Small intestine (tissue), 7 donors: ENCODE data around the gene TOPAZ1. TPM values are rescaled to one million over a fixed set of nuclear protein-coding genes. Genes with fewer than 3 reads are reported as not detected.

ENCODE experiments used
- DNase-seq, 2 donors: peaks; one replicate each; pipeline versions ENCODE4 v3.0.0 to v3.0.0-alpha.2; 2013
- FAIRE-seq: peaks from 2 replicates; lab custom pipeline; 2012; peaks lifted over from hg19 to GRCh38; lab: Jason Lieb, UNC
- H3K27ac ChIP-seq, 3 donors: one replicate each; pipeline ENCODE4 v1.5.1; 2013; ENCODE audit warnings: low read length in 2 of 3, mild to moderate bottlenecking in 2 of 3, control low read depth in 1 of 3, inconsistent platforms in 1 of 3, low read depth in 1 of 3, moderate library complexity in 1 of 3
- H3K27me3 ChIP-seq, 3 donors: one replicate each; pipeline ENCODE4 v1.6.1; 2013; ENCODE audit warnings: low read length in 3 of 3, inconsistent platforms in 1 of 3; ENCODE audit not compliant: control insufficient read depth in 3 of 3, insufficient read depth in 3 of 3
- H3K36me3 ChIP-seq, 3 donors: one replicate each; pipeline ENCODE4 v1.6.1; 2013; ENCODE audit warnings: low read length in 3 of 3, inconsistent platforms in 1 of 3, low read depth in 1 of 3, mild to moderate bottlenecking in 1 of 3, moderate library complexity in 1 of 3; ENCODE audit not compliant: control insufficient read depth in 3 of 3, insufficient read depth in 2 of 3
- H3K4me1 ChIP-seq, 3 donors: one replicate each; pipeline ENCODE4 v1.6.1; 2013; ENCODE audit warnings: low read length in 2 of 3, inconsistent platforms in 1 of 3, low read depth in 1 of 3, mild to moderate bottlenecking in 1 of 3, moderate library complexity in 1 of 3; ENCODE audit not compliant: control insufficient read depth in 3 of 3, insufficient read depth in 2 of 3
- H3K4me3 ChIP-seq, 3 donors: one replicate each; pipeline ENCODE4 v1.5.1; 2013; ENCODE audit warnings: low read length in 3 of 3, control low read depth in 1 of 3, inconsistent platforms in 1 of 3, low read depth in 1 of 3, mild to moderate bottlenecking in 1 of 3, moderate library complexity in 1 of 3
- H3K9me3 ChIP-seq, 2 donors: one replicate each; pipeline ENCODE4 v1.6.1; 2013; ENCODE audit warnings: low read depth in 1 of 2, low read length in 1 of 2; ENCODE audit not compliant: control insufficient read depth in 2 of 2, insufficient read depth in 1 of 2
- WGBS, 3 donors: extraction: QIAGEN DNeasy Blood & Tissue Kit; methylation state at CpG; one replicate each; pipeline ENCODE4 v1.1.7; 2013; 5-methylcytosine and 5-hydroxymethylcytosine counted together
- polyA plus RNA-seq, 4 donors: library from polyadenylated mRNA; stranded (reverse) in 3 of 4; unstranded in 1 of 4; fragments of 200-250 nt in 3 of 4; fragments of 120-200 nt in 1 of 4; gene quantifications; one replicate each; pipeline versions ENCODE4 v1.2.1 to v1.2.3, GENCODE V29; 2013
- donor health status: healthy with polysubstance abuse.
- donor health status: control.
- donor health status: control.
- donor health status: Bipolar disorder and iron deficiency.
- donor health status: healthy.

Gene TOPAZ1
- polyA plus RNA-seq, 4 donors: not detected

DNA sequence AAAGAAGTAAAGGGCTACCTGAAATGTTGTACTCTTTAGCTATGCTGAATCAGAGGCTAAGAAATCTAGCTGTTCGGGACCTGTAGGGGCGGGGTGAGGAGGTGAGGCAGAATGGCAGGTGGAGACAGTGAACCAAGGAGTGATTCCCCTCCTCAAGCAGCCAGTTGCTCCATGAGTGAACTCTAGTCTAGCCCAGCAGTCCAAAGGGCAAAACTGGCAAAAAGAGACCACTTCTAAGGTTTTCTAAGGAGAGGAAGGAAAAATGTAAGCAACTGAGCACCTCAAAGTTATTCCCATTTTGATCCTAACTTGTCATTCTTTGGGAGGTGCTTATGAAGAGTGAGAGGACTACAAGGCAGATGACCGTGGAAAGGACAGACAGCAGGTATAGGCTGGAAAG, 19.3 kb upstream of the TOPAZ1 start:
- H3K9me3 ChIP-seq: no peaks in the 10 kb centered on the region
- no peak overlapping the region for H3K4me3 ChIP-seq
- DNase-seq (peak; percentile 29 to 55), FAIRE-seq (no peak)
- peaks cover 0 to 24% (median 9%) of the 10 kb centered on the region in 3 donors for H3K4me1 ChIP-seq
- H3K27me3 ChIP-seq: peaks cover 0 to 8% (median 0%) of the 10 kb centered on the region in 3 donors
- H3K27ac ChIP-seq: peak overlapping the region in 1 of 3 donors; percentile 45
- H3K36me3 ChIP-seq: no peaks in the 10 kb centered on the region
- 24 to 72% (median 40%) methylated on average over 3 of the region's 3 CpGs for WGBS, 3 donors

DNA sequence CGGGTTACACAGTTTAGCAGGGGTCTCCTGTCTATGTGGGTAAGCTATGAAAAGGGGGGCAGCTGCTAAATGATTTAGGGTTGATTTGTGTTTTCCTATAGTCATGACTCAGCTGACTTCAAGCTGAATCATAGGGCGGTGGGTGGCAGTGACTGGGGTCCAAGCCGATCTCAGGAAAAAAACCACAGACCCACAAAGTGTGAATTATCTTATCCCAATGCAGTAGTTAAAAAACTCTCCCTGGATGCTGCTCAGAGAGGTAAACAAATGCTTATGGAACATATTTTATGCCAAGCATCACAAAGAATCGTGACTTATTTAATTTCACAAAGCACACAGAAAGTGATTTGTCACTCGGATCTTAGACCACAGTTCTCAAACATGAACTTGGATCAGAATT, 18.4 kb upstream of the TOPAZ1 start:
- H3K9me3 ChIP-seq: no peaks in the 10 kb centered on the region
- peaks cover 0 to 8% (median 0%) of the 10 kb centered on the region in 3 donors for H3K27me3 ChIP-seq
- DNase-seq (no peak), FAIRE-seq (no peak)
- H3K27ac ChIP-seq: peak overlapping the region in 1 of 3 donors; percentile 45
- H3K36me3 ChIP-seq: no peaks in the 10 kb centered on the region
- H3K4me3 ChIP-seq: no peak overlapping the region
- H3K4me1 ChIP-seq: peaks cover 0 to 29% (median 9%) of the 10 kb centered on the region in 3 donors
- WGBS, 3 donors: 65 to 79% (median 66%) methylated on average over 5 of the region's 5 CpGs

DNA sequence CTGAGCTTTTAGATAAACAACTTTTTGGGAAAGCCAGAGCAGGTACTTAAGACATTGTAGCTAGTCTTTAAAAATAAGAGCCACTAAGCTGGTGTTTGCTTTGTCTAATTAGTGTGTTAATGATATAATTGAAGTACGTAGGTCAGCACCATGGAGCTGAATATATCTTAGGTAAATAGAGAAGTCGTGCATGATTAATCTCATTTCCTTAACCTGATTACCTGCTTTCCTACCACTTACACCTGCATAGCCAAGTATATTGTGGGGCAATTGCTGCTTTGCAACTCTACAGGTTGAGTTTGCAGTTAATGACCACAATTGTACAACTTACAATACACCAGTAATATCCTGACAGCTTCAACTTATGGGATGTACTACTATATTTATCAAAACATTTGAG, 17.6 kb upstream of the TOPAZ1 start:
- H3K27ac ChIP-seq: peak overlapping the region in 2 of 3 donors; percentile 20 to 45
- no peaks in the 10 kb centered on the region for H3K36me3 ChIP-seq
- DNase-seq: peak; percentile 43 to 81

DNA sequence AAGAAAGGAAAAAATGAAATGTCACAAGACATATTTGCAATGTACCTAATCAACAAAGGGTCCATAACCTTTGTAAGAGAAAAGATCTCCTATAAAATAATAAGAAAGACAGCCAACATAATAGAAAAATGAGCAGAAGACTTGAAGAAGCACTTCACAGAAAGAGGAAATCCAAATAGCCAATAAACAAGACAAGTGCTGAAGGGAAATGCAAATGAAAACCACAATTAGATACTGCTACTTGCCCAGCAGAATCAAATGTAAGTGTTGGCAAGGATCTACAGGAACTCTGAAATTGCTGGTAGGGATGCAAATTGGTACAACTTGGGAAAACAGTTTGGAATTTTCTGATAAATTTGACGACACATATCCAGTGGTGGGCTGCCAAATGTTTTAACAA, 15.1 kb upstream of the TOPAZ1 start:
- Histone ChIP-seq H3K4me3 (no peak overlapping the region), H3K27me3 (peaks cover 0 to 7% (median 0%) of the 10 kb centered on the region in 3 donors), H3K4me1 (peaks cover 0 to 29% (median 9%) of the 10 kb centered on the region in 3 donors), H3K36me3 (no peaks in the 10 kb centered on the region), H3K9me3 (no peaks in the 10 kb centered on the region), H3K27ac (no peak overlapping the region)
- DNase-seq (no peak), FAIRE-seq (no peak)
- 80 to 88% (median 84%) methylated on average over 1 of the region's 1 CpG for WGBS, 3 donors

More for the DNA sequence above, 17.6 kb upstream of the TOPAZ1 start:
- no peak overlapping the region for H3K4me3 ChIP-seq
- H3K27me3 ChIP-seq: peaks cover 0 to 8% (median 0%) of the 10 kb centered on the region in 3 donors
- H3K9me3 ChIP-seq: no peaks in the 10 kb centered on the region
- peaks cover 0 to 29% (median 9%) of the 10 kb centered on the region in 3 donors for H3K4me1 ChIP-seq
- 9 to 50% (median 29%) methylated on average over 2 of the region's 2 CpGs for WGBS, 3 donors
- FAIRE-seq: no peak

DNA sequence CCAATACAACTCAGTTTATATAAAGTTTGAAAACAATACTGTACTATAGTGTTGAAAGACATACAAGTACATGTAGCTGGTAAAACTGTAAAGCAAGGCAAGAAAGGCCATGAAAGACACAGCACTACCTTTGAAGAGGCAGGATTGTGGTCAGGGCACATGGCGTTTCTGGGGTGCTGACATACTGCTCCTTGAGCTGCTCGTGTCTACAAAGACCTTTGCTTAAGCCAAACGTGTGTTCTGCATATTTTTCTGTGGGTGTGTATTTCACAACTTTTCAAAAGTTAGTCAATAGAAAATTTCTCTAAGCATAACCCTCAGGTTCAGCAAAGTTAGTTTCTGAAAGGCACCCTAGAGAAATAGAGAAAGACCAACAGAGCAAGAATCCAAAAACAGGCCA, 14.1 kb upstream of the TOPAZ1 start:
- FAIRE-seq: no peak
- no peak for DNase-seq
- Histone ChIP-seq H3K4me1 (peaks cover 0 to 24% (median 9%) of the 10 kb centered on the region in 3 donors), H3K36me3 (no peaks in the 10 kb centered on the region), H3K9me3 (no peaks in the 10 kb centered on the region), H3K4me3 (no peak overlapping the region), H3K27me3 (peaks cover 0 to 7% (median 0%) of the 10 kb centered on the region in 3 donors), H3K27ac (peak overlapping the region in 1 of 3 donors; percentile 38)
- 73 to 76% (median 73%) methylated on average over 3 of the region's 3 CpGs for WGBS, 3 donors

DNA sequence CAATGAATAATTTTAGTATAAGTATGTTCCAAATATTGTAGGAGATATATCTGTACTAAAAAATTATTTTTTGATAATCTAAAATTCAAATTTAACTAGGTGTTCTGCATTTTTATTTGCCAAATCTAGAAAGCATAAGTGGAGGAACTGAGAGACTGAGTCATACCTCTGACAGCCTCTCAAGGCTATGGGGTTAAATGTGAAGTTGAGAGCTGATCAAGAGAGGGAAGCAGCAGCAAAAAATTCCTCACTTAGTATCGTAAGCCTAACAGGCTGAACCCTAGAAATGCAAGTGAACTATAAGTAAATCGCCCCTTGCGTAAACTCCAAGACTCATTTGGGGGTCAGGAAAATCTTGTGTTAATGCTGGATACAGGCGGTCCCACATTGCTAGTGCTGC, 12.8 kb upstream of the TOPAZ1 start:
- no peak overlapping the region for H3K27ac ChIP-seq
- no peak for FAIRE-seq

DNA sequence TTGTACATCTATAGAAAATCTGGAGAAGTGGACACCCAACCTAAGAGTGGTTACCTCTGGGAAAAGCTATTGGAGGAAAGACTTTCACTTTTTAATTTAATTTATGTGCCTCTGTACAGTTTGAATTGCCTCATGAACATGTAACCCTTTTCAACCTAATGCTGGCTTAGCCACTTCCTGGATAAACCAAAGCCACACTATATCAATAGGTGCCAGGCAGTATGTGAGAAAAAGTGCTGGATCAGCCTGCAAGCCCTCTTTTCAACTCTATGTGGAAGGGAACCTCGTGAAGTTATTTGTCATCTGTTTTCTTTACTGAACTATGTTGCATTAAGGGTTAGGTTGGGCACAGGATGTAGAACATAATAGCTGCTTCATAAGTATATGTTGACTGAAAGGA, 9.3 kb upstream of the TOPAZ1 start:
- no peak for FAIRE-seq
- H3K4me3 ChIP-seq: no peak overlapping the region
- H3K9me3 ChIP-seq: peaks cover 0 to 4% of the 10 kb centered on the region in 2 donors
- WGBS, 3 donors: 54 to 78% (median 64%) methylated on average over 1 of the region's 1 CpG
- H3K27me3 ChIP-seq: no peaks in the 10 kb centered on the region
- no peak for DNase-seq
- no peak overlapping the region for H3K27ac ChIP-seq
- H3K36me3 ChIP-seq: no peaks in the 10 kb centered on the region
- peaks cover 0 to 34% (median 2%) of the 10 kb centered on the region in 3 donors for H3K4me1 ChIP-seq

More for the DNA sequence above, 12.8 kb upstream of the TOPAZ1 start:
- peaks cover 0 to 16% (median 0%) of the 10 kb centered on the region in 3 donors for H3K4me1 ChIP-seq
- no peaks in the 10 kb centered on the region for H3K36me3 ChIP-seq
- no peak for DNase-seq
- no peaks in the 10 kb centered on the region for H3K9me3 ChIP-seq
- 88 to 94% (median 92%) methylated on average over 4 of the region's 4 CpGs for WGBS, 3 donors
- H3K27me3 ChIP-seq: peaks cover 0 to 2% (median 0%) of the 10 kb centered on the region in 3 donors
- H3K4me3 ChIP-seq: no peak overlapping the region

DNA sequence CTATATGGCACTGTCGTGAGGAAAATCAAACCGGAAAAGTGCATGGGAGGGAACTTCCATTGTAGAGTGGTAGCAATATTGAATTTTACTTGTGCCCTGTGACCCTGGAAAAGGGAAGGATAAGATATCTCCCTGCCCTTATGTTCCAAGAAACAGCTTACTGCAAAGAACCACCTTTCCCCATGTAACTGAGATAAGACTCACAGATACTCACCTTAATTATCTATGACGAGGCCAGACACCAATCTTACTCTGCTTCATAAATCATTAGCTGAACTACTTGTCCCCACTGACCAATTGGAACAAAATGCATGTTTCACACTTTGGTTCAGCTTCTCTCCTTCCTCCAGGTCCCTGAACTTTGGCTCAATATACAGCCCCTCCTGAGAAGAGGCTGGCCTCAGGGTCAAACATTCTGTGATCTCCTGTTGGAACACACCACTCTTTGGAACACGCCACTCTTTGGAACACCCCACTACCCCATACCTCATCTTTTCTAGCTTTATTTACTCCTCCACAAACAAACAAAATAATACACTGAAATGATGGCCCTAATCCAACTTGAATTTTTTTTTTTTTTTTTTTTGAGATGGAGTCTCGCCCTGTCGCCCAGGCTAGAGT, 6.9 kb upstream of the TOPAZ1 start:
- peaks cover 0 to 4% of the 10 kb centered on the region in 2 donors for H3K9me3 ChIP-seq
- no peaks in the 10 kb centered on the region for H3K36me3 ChIP-seq
- H3K27ac ChIP-seq: peak overlapping the region in 2 of 3 donors; percentile 65 to 87
- DNase-seq: peak; percentile 82 to 92
- H3K4me1 ChIP-seq: peaks cover 0 to 38% (median 2%) of the 10 kb centered on the region in 3 donors
- H3K27me3 ChIP-seq: no peaks in the 10 kb centered on the region
- FAIRE-seq: no peak
- 52 to 81% (median 59%) methylated on average over 6 of the region's 6 CpGs for WGBS, 3 donors
- no peak overlapping the region for H3K4me3 ChIP-seq
